Measurements from ENCODE around the gene SPR.

The SPR gene

DNA sequence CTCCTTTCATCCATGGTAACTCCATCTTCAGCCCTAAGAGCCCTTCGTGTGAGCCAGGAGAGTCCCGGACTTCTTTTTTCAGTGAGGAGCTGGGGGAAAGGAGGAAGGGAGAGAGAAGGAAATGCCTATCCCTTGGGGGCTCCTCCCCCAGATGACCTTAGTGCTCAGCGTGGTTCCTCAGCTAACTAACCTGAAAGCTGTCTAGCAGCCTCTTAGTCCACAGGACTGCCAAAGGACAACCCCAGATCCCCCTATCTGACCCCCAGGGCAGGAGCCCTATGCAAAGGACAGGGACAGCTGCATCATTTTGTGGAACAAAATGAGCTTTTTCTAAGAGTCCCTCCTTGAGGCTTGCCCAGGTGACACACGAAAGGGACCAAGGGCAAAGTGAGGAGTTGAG is 7.9 kb downstream of the SPR start:
- H3K4me3 ChIP-seq (replicated peaks; ENCODE audit: insufficient read depth, low read length), result no peak overlapping the region
- no peak for DNase-seq (ENCODE audit: low read depth in 1 of 2, low spot score in 1 of 2)
- H3K27ac ChIP-seq (replicated peaks), result no peak overlapping the region
- no peak for TF ChIP-seq POLR2AphosphoS5 (IDR thresholded peaks at IDR 0.05; ENCODE audit: low read depth)
- TF ChIP-seq, protein P1, sequence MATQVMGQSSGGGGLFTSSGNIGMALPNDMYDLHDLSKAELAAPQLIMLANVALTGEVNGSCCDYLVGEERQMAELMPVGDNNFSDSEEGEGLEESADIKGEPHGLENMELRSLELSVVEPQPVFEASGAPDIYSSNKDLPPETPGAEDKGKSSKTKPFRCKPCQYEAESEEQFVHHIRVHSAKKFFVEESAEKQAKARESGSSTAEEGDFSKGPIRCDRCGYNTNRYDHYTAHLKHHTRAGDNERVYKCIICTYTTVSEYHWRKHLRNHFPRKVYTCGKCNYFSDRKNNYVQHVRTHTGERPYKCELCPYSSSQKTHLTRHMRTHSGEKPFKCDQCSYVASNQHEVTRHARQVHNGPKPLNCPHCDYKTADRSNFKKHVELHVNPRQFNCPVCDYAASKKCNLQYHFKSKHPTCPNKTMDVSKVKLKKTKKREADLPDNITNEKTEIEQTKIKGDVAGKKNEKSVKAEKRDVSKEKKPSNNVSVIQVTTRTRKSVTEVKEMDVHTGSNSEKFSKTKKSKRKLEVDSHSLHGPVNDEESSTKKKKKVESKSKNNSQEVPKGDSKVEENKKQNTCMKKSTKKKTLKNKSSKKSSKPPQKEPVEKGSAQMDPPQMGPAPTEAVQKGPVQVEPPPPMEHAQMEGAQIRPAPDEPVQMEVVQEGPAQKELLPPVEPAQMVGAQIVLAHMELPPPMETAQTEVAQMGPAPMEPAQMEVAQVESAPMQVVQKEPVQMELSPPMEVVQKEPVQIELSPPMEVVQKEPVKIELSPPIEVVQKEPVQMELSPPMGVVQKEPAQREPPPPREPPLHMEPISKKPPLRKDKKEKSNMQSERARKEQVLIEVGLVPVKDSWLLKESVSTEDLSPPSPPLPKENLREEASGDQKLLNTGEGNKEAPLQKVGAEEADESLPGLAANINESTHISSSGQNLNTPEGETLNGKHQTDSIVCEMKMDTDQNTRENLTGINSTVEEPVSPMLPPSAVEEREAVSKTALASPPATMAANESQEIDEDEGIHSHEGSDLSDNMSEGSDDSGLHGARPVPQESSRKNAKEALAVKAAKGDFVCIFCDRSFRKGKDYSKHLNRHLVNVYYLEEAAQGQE (IDR thresholded peaks at IDR 0.05; ENCODE audit: insufficient replicate concordance, low read depth), result no peak
- TF ChIP-seq GABPA (IDR thresholded peaks at IDR 0.05; ENCODE audit: low read depth), result no peak
- TF ChIP-seq, protein P2, sequence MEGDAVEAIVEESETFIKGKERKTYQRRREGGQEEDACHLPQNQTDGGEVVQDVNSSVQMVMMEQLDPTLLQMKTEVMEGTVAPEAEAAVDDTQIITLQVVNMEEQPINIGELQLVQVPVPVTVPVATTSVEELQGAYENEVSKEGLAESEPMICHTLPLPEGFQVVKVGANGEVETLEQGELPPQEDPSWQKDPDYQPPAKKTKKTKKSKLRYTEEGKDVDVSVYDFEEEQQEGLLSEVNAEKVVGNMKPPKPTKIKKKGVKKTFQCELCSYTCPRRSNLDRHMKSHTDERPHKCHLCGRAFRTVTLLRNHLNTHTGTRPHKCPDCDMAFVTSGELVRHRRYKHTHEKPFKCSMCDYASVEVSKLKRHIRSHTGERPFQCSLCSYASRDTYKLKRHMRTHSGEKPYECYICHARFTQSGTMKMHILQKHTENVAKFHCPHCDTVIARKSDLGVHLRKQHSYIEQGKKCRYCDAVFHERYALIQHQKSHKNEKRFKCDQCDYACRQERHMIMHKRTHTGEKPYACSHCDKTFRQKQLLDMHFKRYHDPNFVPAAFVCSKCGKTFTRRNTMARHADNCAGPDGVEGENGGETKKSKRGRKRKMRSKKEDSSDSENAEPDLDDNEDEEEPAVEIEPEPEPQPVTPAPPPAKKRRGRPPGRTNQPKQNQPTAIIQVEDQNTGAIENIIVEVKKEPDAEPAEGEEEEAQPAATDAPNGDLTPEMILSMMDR (IDR thresholded peaks at IDR 0.05; ENCODE audit: insufficient read depth, low read length), result no peak
- TF ChIP-seq SPI1 (IDR thresholded peaks at IDR 0.05; ENCODE audit: borderline replicate concordance, low read depth), result no peak
- peaks cover 13% of the 10 kb centered on the region for H3K27me3 ChIP-seq (ENCODE audit: insufficient read depth, poor library complexity, severe bottlenecking)

DNA sequence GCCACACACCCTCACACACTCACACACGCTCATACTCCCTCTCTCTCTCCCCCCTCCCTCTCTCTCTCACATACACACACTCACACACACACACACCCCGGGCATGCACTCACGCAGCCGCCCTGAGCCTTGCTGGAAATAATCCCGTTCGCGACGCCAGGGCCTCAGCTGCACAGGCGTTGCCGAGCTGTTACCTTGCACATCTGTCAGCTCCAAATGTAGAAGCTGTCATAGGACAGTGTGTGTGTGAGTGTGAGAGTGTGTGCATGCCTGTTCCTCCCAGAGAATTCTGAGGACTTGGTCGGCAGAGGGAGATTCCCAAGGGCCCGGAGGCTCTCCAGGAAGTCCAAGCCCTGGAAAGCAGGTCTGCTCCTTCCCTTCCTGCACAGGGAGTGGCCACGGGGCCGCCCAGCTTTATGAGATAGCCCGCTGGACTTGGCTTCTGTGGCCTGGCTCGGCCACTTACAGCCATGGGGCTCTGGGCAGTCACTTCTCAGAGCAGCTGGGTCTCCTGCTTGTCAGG is 8.6 kb downstream of the SPR start:
- DNase-seq (ENCODE audit: low read depth in 1 of 2, low spot score in 1 of 2), result no peak
- no peak for TF ChIP-seq GABPA (IDR thresholded peaks at IDR 0.05; ENCODE audit: low read depth)
- TF ChIP-seq, protein P1 (IDR thresholded peaks at IDR 0.05; ENCODE audit: insufficient replicate concordance, low read depth), result no peak
- no peak for TF ChIP-seq POLR2AphosphoS5 (IDR thresholded peaks at IDR 0.05; ENCODE audit: low read depth)
- no peak for TF ChIP-seq SPI1 (IDR thresholded peaks at IDR 0.05; ENCODE audit: borderline replicate concordance, low read depth)
- TF ChIP-seq, protein P2 (IDR thresholded peaks at IDR 0.05; ENCODE audit: insufficient read depth, low read length), result no peak
- Histone ChIP-seq H3K27ac (replicated peaks) (no peak overlapping the region), H3K27me3 (ENCODE audit: insufficient read depth, poor library complexity, severe bottlenecking) (peaks cover 13% of the 10 kb centered on the region), H3K4me3 (replicated peaks; ENCODE audit: insufficient read depth, low read length) (no peak overlapping the region)

DNA sequence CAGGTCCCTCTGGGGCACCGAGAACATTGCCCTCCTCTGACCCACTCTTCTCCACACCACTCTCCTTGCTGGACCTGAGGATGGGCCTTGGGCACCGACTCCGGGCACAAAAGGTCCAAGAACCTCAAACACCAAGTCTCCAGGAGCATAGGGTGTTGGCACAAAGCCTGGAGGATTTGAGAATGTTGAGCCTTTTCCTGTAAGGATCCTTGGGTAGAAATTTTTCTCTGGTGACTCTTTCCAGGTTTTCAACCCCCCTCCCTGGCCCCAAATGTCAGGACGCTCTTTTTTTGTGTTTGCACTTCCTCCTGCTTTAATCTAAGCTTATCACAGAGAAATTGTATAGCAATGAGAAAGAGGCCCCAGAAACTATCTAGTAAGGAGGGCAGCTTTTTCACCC is 9.2 kb downstream of the SPR start:
- TF ChIP-seq GABPA (IDR thresholded peaks at IDR 0.05; ENCODE audit: low read depth), result no peak
- TF ChIP-seq, protein P2 (IDR thresholded peaks at IDR 0.05; ENCODE audit: insufficient read depth, low read length), result no peak
- TF ChIP-seq POLR2AphosphoS5 (IDR thresholded peaks at IDR 0.05; ENCODE audit: low read depth), result no peak
- TF ChIP-seq, protein P1 (IDR thresholded peaks at IDR 0.05; ENCODE audit: insufficient replicate concordance, low read depth), result no peak
- Histone ChIP-seq H3K27ac (replicated peaks) (no peak overlapping the region), H3K4me3 (replicated peaks; ENCODE audit: insufficient read depth, low read length) (no peak overlapping the region), H3K27me3 (ENCODE audit: insufficient read depth, poor library complexity, severe bottlenecking) (peaks cover 19% of the 10 kb centered on the region)
- no peak for DNase-seq (ENCODE audit: low read depth in 1 of 2, low spot score in 1 of 2)

Measured in HL-60 (cell line).